ENCODE data around the gene NDUFB6. TPM values are rescaled to one million over a fixed set of nuclear protein-coding genes. Genes with fewer than 3 reads are reported as not detected.
"Not testable (repeated sequence)": the region's sequence is repeated elsewhere in the genome, so short reads cannot be mapped to it uniquely, and the experiment has no call there.

NDUFB6 gene
- total RNA-seq, 1 donor, result 24.2 TPM

GRCh38 chr9:32526041-32526706 is 46.8 kb downstream of the NDUFB6 start, which contains the start of gene RIGI:
RIGI (minus strand) TSS chr9:32526196; CDS start chr9:32526166, 30 bp downstream.
- Histone ChIP-seq H3K27me3 (ENCODE audit: insufficient read depth, low read length) (no peaks in the 10 kb centered on the region), H3K4me3 (ENCODE audit: insufficient read depth, low read length) (peak within 1 kb of the TSS; percentile 81)
- TF ChIP-seq CTCF (IDR thresholded peaks at IDR 0.05; ENCODE audit: extremely low read depth, low read depth, low read length), result peak; percentile 57

GRCh38 chr9:32525709-32526030 is 47.3 kb downstream of the NDUFB6 start:
- no peaks in the 10 kb centered on the region for H3K27me3 ChIP-seq (ENCODE audit: insufficient read depth, low read length)
- peak overlapping the region; percentile 70 for H3K27ac ChIP-seq (ENCODE audit: low read depth, low read length)
- peak overlapping the region; percentile 81 for H3K4me3 ChIP-seq (ENCODE audit: insufficient read depth, low read length)
- no peak for TF ChIP-seq CTCF (IDR thresholded peaks at IDR 0.05; ENCODE audit: extremely low read depth, low read depth, low read length)
- H3K4me1 ChIP-seq (ENCODE audit: insufficient read depth, low read length), result peaks cover 9% of the 10 kb centered on the region
- peak overlapping the region; percentile 95 for H2AFZ ChIP-seq (ENCODE audit: low read length)
- peaks cover 29% of the 10 kb centered on the region for H3K79me2 ChIP-seq (ENCODE audit: insufficient read depth, low read length)
- peak overlapping the region; percentile 87 for H3K4me2 ChIP-seq (ENCODE audit: insufficient read depth, low read length)
- no peaks in the 10 kb centered on the region for H4K20me1 ChIP-seq (ENCODE audit: insufficient read depth, low read length)
- DNase-seq (ENCODE audit: insufficient read length, low spot score, missing footprints), result no peak
- no peaks in the 10 kb centered on the region for H3K36me3 ChIP-seq (ENCODE audit: insufficient read depth, low read length)
- no peaks in the 10 kb centered on the region for H3K9me3 ChIP-seq (ENCODE audit: low read depth, low read length)

More at GRCh38 chr9:32526041-32526706, 46.8 kb downstream of the NDUFB6 start, which contains the start of gene RIGI:
- H4K20me1 ChIP-seq (ENCODE audit: insufficient read depth, low read length), result no peaks in the 10 kb centered on the region
- peak within 1 kb of the TSS; percentile 70 for H3K27ac ChIP-seq (ENCODE audit: low read depth, low read length)
- no peaks in the 10 kb centered on the region for H3K9me3 ChIP-seq (ENCODE audit: low read depth, low read length)
- H2AFZ ChIP-seq (ENCODE audit: low read length), result peak within 1 kb of the TSS; percentile 95
- peaks cover 28% of the 10 kb centered on the region for H3K79me2 ChIP-seq (ENCODE audit: insufficient read depth, low read length)
- H3K36me3 ChIP-seq (ENCODE audit: insufficient read depth, low read length), result no peaks in the 10 kb centered on the region
- H3K4me2 ChIP-seq (ENCODE audit: insufficient read depth, low read length), result peak within 1 kb of the TSS; percentile 87
- H3K4me1 ChIP-seq (ENCODE audit: insufficient read depth, low read length), result peaks cover 9% of the 10 kb centered on the region
- DNase-seq (ENCODE audit: insufficient read length, low spot score, missing footprints), result peak; percentile 89

- Histone ChIP-seq H3K36me3 (ENCODE audit: insufficient read depth, low read length) (no peaks in the 10 kb centered on the region), H3K4me3 (ENCODE audit: insufficient read depth, low read length) (peak overlapping the region; percentile 81), H3K27ac (ENCODE audit: low read depth, low read length) (peak overlapping the region; percentile 70), H3K27me3 (ENCODE audit: insufficient read depth, low read length) (no peaks in the 10 kb centered on the region), H3K79me2 (ENCODE audit: insufficient read depth, low read length) (peaks cover 29% of the 10 kb centered on the region), H3K4me2 (ENCODE audit: insufficient read depth, low read length) (peak overlapping the region; percentile 87), H3K9me3 (ENCODE audit: low read depth, low read length) (no peaks in the 10 kb centered on the region), H4K20me1 (ENCODE audit: insufficient read depth, low read length) (no peaks in the 10 kb centered on the region), H2AFZ (ENCODE audit: low read length) (peak overlapping the region; percentile 95), H3K4me1 (ENCODE audit: insufficient read depth, low read length) (peaks cover 9% of the 10 kb centered on the region)
- TF ChIP-seq CTCF (IDR thresholded peaks at IDR 0.05; ENCODE audit: extremely low read depth, low read depth, low read length), result no peak
- DNase-seq (ENCODE audit: insufficient read length, low spot score, missing footprints), result no peak
Measured at GRCh38 chr9:32524892-32525708, 47.9 kb downstream of the NDUFB6 start.

- H3K36me3 ChIP-seq (ENCODE audit: insufficient read depth, low read length); H3K4me1 ChIP-seq (ENCODE audit: insufficient read depth, low read length); DNase-seq (ENCODE audit: insufficient read length, low spot score, missing footprints); H4K20me1 ChIP-seq (ENCODE audit: insufficient read depth, low read length); H3K9me3 ChIP-seq (ENCODE audit: low read depth, low read length); H3K27ac ChIP-seq (ENCODE audit: low read depth, low read length); H3K27me3 ChIP-seq (ENCODE audit: insufficient read depth, low read length): not testable (repeated sequence)
- Histone ChIP-seq H3K79me2 (ENCODE audit: insufficient read depth, low read length) (peaks cover 29% of the 10 kb centered on the region), H3K4me2 (ENCODE audit: insufficient read depth, low read length) (peak overlapping the region; percentile 87), H2AFZ (ENCODE audit: low read length) (peak overlapping the region; percentile 95), H3K4me3 (ENCODE audit: insufficient read depth, low read length) (peak overlapping the region; percentile 81)
Measured at GRCh38 chr9:32524558-32524891, 48.4 kb downstream of the NDUFB6 start.

Data from osteoblast (primary cell).